ENCODE data around the gene RBM33. TPM values are rescaled to one million over a fixed set of nuclear protein-coding genes. Genes with fewer than 3 reads are reported as not detected.

Gene RBM33
- total and polyA plus RNA-seq, 10 of the 15 experiments (the other 5 are each of a cell fraction or from before 2014, with no cell fraction given), result 4.7 to 67.2 (median 24.3) TPM

GRCh38 chr7:155644178-155644970 is at the start of gene RBM33 (continued):
- TF ChIP-seq PRDM15 (CRISPR knock-in tag; IDR thresholded peaks at IDR 0.05) (no peak), MTA3 (IDR thresholded peaks at IDR 0.05; ENCODE audit: borderline replicate concordance, low read length) (no peak), NRF1 (conservative IDR thresholded peaks at IDR 0.05; ENCODE audit: low read depth, low read length) (no peak), BACH1 (IDR thresholded peaks at IDR 0.05; ENCODE audit: borderline replicate concordance) (peak; percentile 47; the same call in 1 of the 2 replicates), USF1 (IDR thresholded peaks at IDR 0.05; ENCODE audit: borderline replicate concordance, extremely low read length, insufficient read depth, low read depth, low read length) (no peak), PML (IDR thresholded peaks at IDR 0.05; ENCODE audit: low read length) (peak; percentile 89), CBFB (IDR thresholded peaks at IDR 0.05; ENCODE audit: low read depth) (peak; percentile 9; the same call in 1 of the 2 replicates), STAT1 (conservative IDR thresholded peaks at IDR 0.05) (peak; percentile 78; the same call in 1 of the 2 replicates), ZBED1 (IDR thresholded peaks at IDR 0.05; ENCODE audit: borderline replicate concordance) (no peak), MYC (IDR thresholded peaks at IDR 0.05; ENCODE audit: insufficient read depth, insufficient read length, insufficient replicate concordance, low read length, severe bottlenecking) (peak; percentile 53), STAT3 (IDR thresholded peaks at IDR 0.05; ENCODE audit: low read depth, low read length) (no peak), ASH2L (IDR thresholded peaks at IDR 0.05; ENCODE audit: borderline replicate concordance, low read depth) (peak; percentile 96), CHD4 (IDR thresholded peaks at IDR 0.05) (no peak), MEF2B (IDR thresholded peaks at IDR 0.05; ENCODE audit: partially characterized antibody, poor library complexity, severe bottlenecking) (no peak), TCF12 (IDR thresholded peaks at IDR 0.05; ENCODE audit: low read depth, low read length) (0 out of 2 replicates have a peak, but pooled peaks have one; percentile 22), ZNF384 (IDR thresholded peaks at IDR 0.05; ENCODE audit: borderline replicate concordance, low read depth, low read length) (no peak), NKRF (conservative IDR thresholded peaks at IDR 0.05) (peak; percentile 78), TCF7 (IDR thresholded peaks at IDR 0.05; ENCODE audit: borderline replicate concordance) (no peak), FOXK2 (IDR thresholded peaks at IDR 0.05) (peak; percentile 74), NR2C2 (IDR thresholded peaks at IDR 0.05; ENCODE audit: borderline replicate concordance, control insufficient read depth, insufficient read length, low read depth) (no peak), CHD2 (IDR thresholded peaks at IDR 0.05; ENCODE audit: borderline replicate concordance, low read depth, low read length) (no peak), IKZF1 (conservative IDR thresholded peaks at IDR 0.05) (peak; percentile 89), HCFC1 (IDR thresholded peaks at IDR 0.05; ENCODE audit: low read length) (peak; percentile 47; the same call in 1 of the 2 replicates), SRF (IDR thresholded peaks at IDR 0.05; ENCODE audit: low read depth in 2 of 2, low read length in 2 of 2) (no peak), TARDBP (IDR thresholded peaks at IDR 0.05; ENCODE audit: borderline replicate concordance) (peak; percentile 19; the same call in 1 of the 2 replicates)
